Activated CD8-positive, alpha-beta memory T cell treated with anti-CD3 and anti-CD28 coated beads, Interleukin-2, amount 50 U/mL, for 4 hours (primary cell): ENCODE data around the gene MTUS2.

Source experiments
- DNase-seq: peaks from one replicate; pipeline ENCODE4 v3.0.0-alpha.2; 2020

MTUS2 gene

GRCh38 chr13:28820099-28821051, at the start of gene MTUS2:
TSS of gene MTUS2 (plus strand) at chr13:28820339.
- DNase-seq, result peak; percentile 49

DNA sequence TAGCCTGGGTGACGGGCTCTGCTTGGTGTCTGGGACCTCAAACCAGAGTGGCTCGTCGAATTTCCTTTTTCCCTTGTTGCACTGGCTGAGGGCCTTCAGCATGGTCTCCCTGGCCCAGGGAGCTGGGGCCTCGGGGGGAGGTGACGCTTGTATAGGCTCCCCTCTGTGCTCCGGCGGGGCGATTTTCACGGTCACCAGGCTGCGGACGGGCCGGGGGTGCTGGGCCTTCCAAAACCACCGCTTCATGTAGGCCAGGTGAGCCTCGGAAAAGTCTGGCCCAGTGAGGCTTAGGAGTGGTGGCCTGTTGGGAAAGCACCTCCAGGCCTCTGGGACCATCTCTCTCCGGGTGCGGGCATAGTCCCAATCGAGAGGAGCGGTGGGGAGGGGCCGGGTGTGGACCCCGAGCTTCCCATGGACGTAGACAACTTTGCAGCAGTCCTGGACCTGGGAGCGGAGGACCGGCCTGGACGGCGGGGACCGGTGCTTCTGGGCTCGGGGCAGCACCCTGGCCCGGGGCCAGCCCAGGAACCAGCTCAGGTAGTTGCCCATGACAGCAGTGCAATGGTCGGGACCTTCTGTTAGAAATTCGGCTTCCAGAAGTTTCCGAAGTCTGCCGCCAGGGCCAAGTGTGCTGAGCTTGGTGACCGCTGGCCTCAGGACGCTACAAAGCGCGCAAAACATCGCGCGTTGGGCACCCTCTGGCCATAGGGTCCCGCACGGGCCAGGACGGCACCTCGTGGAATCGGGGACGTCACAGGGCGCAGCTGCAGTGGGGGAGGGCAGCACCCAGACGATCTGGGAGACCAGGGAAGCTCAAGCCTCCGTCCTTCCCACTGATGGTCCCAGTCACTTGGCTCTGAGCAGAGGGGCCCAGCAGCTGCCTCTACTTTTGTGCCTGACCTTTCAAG, 41.6 kb upstream of the MTUS2 start:
- DNase-seq, result no peak

GRCh38 chr13:28792992-28793391, 27.1 kb upstream of the MTUS2 start:
- DNase-seq, result no peak

DNA sequence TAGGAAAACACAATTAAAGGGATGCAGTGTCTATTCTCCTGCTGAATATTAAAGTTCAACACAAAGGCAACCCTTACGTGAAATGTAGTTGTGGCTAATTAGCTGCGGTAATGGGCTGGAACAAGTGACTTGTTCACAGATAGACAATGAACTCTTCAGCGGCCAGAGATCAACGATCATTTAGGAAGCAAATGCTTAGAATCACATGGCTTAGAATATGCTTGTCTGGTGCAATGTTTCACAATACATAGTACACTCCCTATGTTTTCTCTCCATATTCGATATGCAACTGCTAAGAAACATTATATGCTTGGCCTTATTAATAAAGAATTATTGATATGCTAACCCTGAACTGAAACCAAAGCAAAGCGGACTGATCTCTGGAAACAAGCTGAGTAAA, 25.7 kb upstream of the MTUS2 start:
- no peak for DNase-seq

DNA sequence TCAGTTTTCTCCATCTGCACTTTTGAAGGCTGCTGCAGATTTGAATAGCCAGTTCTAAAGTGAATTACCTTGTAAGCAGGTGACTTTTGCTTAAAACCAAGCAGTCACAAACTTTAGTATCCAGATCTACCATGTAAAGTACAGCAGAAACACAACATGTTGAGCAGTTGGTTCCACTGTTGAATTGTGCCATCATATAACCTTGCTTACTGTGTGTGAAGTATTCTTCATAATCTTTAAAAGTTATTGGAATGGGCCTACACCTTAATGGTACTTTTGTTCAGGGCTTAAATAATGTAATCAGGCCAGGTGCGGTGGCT, 23.2 kb upstream of the MTUS2 start:
- DNase-seq, result no peak

GRCh38 chr13:28805193-28805819, 14.8 kb upstream of the MTUS2 start:
- DNase-seq, result no peak

DNA sequence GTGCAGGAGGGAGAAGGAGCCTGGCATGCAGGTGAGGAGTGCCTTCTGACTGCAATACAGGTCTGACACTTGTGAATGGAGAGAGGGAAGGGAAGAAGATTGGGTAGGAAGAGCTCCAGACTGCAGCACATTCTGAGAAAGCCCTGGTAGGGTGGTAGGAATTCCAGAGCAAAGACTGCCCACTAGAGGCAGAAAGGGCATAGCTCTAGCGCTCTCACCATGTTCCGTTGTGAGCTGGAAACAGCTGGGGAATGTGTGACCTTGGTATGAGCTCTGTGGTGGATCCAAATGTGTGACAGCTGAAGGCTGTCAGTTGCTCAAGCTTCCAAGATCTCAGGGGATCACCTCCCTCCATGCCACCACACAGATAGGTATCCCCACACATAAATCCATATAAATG, 2.9 kb upstream of the MTUS2 start:
- DNase-seq, result no peak

- no peak for DNase-seq
These were observed 951 bp upstream of the MTUS2 start for GRCh38 chr13:28819046-28819730.

DNA sequence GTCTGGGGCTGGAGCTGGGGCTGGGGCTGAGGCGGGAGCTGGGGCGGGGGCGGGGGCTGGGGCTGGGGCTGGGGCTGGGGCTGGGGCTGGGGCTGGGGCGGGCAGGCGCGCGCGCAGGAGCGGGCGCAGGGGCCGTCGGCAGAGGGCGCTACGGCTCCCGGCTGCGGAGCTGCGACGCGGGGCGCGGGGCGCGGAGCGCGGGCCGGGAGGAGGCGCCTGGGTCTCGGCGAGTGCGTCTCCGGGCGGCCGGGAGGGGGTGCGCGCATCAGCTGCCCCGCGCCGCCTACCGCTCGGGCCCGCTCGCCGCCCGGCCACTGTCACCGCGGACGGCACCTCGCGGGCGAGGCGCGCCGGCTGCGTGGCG, 422 bp upstream of the MTUS2 start:
- peak; percentile 23 for DNase-seq

GRCh38 chr13:28822151-28822550, 2.0 kb downstream of the MTUS2 start:
- no peak for DNase-seq

DNA sequence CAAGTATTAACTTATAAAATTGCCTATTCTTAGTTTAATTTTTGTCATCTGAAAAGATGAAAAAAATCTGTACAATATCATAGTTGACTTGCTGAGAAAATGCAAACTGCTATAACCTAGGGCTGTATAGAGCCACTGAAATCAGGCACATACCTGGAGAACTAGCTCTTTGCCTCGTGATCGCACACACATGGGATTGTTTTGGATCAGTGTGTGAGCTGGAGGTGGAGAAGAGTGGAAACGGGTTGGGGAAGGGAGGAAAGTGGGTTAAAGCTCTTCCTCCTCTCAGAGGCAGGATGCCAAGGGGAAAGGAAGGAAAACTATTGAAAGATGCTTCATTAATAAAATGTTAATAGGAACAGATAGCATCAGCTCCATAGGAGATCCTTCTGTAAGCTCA, 2.7 kb downstream of the MTUS2 start:
- DNase-seq, result no peak

DNA sequence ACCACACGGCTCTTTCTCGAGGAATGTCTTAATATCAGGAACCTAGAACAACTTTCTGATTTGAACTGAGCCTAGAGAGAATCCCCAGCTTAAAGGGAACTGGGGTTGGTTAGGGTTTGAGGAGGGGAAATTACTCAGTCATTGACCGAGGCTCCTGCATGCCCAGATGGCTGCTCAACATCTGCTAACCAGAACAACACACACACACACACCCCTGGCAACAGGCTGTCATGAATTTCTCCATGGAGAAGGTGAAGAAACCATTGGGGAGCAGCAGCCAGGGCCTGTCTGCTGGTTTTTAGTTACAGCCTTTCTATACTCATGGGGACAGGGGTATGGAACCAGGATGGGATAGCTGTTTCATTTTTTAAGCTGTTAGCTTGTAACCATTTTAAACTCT, 5.2 kb downstream of the MTUS2 start:
- DNase-seq, result no peak

GRCh38 chr13:28826368-28826767, 6.2 kb downstream of the MTUS2 start:
- DNase-seq, result no peak

DNA sequence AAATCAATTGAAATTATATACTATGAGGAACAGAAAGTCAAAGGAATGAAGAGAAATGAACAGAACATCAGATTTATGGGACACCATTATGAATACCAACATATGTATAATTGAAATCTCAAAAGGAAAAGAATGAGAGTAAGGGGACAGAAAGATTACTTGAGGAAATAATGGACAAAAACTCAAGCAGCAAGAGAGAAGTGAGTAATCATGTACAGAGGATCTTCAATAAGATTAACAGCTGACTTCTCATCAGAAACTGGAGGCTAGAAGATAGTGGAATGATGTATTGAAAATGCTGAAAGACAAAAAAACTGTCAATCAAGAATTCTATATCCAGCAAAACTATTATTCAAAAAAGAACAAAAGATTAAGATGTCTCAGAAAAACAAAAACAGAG, 10.4 kb downstream of the MTUS2 start:
- DNase-seq, result no peak

- no peak for DNase-seq
These were observed 11.0 kb downstream of the MTUS2 start for GRCh38 chr13:28831117-28831516.

DNA sequence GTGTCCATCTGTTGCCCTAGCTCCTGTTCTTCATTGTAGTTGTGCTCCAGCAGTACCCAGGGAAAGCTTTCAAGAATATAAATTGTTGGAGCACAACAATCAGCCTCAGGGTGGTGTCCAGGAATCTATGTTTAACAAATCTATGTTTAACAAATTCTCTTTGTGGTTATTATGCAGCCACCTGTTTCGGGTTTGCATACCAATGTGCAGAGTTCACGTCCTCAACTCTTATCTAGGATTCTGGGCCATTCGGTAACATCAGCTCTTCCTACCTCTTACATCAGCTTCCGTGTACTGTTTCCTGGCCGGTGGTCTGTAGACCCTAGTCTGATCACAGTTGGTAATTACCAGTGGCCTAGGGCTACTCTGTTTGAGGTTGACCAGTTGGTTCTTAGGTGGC, 17.0 kb downstream of the MTUS2 start:
- no peak for DNase-seq

DNA sequence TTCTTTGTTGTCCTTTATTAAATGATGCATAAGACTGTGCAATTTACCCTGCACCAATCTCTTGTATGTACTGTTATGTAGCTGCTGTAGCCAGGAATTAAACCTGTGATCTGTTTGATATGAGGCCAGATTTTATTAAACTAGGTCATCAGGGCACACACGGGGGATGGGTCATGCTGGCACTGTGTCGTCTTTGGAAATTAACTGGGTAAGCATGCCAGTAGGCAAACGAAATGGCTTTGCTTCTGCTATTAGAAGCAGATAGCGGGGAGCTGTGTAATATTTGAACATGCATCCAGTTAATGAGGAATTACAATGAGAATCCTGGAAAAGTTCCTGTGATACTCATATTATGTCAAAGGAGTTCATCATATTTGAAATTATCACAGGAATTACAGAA, 23.5 kb downstream of the MTUS2 start:
- DNase-seq, result no peak

GRCh38 chr13:28849441-28849840, 29.3 kb downstream of the MTUS2 start:
- DNase-seq, result no peak

DNA sequence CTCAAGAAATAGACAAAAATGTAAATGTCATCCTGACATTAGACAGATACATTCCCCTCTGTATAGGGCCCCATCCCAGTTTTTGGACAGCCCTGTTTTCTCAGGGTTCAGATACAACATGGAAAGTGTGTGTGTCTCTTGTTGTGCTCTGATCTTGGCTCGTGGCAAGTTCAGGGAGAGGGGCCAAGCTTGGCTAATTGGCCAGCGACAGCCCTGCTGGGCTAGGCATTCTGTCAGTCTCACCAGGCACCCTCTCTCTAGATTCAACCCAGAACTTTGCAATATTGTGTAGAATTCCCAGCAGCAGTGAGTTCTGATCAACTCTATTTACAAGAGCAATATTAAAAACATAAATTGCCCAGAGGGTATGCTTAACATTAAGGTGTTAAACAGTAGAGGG, 30.1 kb downstream of the MTUS2 start:
- DNase-seq, result no peak

- DNase-seq, result no peak
These were observed 31.3 kb downstream of the MTUS2 start for GRCh38 chr13:28851422-28851821.

DNA sequence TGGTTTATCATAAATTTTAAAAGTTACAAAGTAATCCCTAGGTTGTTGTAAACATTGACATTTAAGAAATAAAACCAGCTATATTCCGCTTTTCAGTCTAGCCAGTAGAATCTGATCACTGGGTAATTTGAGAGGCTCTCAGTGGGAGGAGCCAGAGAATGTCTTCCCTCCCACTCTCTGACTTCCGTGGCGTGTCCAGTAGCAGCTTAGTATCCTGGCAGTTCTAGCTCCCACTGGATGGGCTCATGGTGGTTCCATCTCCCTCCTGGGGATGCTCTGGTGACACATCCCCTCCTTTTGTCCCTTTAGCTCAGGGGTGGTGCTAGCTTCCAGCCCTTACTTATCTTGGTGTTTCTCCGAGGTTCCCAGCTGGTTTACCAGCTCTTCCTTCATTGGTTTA, 34.5 kb downstream of the MTUS2 start:
- DNase-seq, result no peak

- DNase-seq, result no peak
These were observed 36.1 kb downstream of the MTUS2 start for GRCh38 chr13:28856287-28856686.

DNA sequence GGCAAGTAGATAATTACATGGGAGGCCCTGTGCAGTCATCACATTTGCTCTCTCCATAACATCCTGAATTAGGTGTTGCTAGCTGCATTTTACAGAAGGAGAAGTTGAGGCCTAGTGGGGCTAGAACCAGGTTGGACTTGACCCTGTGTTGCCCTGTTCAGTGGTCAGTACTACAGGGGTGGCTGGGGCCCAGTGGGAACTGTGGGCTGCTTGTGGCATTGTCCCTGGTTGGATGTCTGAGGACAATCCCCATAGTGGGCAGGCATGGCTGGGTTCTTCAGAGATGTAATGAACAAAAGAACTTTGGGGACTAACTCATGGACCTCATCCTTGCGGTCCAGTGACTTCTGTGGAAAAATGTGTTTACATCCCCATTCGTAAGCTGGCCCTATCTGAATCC, 38.9 kb downstream of the MTUS2 start:
- DNase-seq, result no peak
